ENCODE results near the gene REL.

Gene REL

DNA sequence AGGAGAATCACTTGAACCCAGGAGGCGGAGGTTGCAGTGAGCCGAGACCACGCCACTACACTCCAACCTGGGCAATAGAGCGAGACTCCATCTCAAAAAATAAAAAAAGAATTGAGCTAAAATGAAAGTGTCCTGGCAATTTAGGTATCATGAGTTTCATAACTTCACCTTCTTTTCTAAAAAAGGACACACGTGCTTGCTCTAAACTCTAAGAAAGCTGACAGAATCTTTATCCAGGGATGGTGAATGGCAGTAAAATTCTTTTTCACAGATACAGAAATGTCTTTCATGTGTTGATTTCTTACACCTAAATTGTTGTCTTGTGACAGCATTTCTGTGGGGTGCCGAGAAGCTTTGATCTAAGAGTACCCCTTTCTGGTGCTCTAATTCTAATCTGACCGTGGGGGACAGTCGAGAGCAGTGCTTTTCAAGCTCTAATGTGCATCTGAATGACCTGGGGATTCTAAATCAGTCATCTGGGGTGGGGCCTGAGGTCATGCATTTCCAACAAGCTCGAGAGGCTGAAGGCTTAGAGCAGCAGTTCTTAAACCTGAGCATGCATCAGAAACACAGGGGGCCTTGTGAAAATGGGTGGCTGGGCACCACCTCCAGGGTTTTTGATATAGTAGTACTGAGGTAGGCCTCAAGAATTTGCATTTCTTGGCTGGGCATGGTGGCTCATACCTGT is 42.1 kb upstream of the REL start:
- no peak for DNase-seq (ENCODE audit: extremely low read depth, low read depth)
- TF ChIP-seq, protein P1, sequence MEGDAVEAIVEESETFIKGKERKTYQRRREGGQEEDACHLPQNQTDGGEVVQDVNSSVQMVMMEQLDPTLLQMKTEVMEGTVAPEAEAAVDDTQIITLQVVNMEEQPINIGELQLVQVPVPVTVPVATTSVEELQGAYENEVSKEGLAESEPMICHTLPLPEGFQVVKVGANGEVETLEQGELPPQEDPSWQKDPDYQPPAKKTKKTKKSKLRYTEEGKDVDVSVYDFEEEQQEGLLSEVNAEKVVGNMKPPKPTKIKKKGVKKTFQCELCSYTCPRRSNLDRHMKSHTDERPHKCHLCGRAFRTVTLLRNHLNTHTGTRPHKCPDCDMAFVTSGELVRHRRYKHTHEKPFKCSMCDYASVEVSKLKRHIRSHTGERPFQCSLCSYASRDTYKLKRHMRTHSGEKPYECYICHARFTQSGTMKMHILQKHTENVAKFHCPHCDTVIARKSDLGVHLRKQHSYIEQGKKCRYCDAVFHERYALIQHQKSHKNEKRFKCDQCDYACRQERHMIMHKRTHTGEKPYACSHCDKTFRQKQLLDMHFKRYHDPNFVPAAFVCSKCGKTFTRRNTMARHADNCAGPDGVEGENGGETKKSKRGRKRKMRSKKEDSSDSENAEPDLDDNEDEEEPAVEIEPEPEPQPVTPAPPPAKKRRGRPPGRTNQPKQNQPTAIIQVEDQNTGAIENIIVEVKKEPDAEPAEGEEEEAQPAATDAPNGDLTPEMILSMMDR (IDR thresholded peaks at IDR 0.05; ENCODE audit: low read depth, low read length): no peak

DNA sequence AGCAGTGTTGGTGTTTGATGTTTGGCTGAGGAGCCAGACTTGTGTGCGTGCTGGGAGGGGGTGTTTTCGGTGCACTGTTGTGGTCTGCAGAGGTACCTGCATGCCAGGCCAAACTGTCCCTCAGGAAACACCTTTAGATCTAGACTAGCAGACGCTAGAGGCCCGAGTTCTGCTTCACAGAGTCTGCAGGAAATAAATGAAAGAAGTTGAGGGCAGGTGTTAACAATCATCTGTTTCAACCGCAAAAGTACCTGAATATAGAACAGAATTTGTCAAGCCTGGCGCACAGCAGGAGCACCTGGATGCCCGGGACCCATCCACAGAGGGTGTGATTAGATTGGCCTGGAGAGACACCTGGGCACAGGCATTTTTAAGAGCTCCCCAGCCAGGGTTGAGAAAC is 40.5 kb upstream of the REL start:
- TF ChIP-seq, protein P1 (IDR thresholded peaks at IDR 0.05; ENCODE audit: low read depth, low read length): no peak
- DNase-seq (ENCODE audit: extremely low read depth, low read depth): no peak

DNA sequence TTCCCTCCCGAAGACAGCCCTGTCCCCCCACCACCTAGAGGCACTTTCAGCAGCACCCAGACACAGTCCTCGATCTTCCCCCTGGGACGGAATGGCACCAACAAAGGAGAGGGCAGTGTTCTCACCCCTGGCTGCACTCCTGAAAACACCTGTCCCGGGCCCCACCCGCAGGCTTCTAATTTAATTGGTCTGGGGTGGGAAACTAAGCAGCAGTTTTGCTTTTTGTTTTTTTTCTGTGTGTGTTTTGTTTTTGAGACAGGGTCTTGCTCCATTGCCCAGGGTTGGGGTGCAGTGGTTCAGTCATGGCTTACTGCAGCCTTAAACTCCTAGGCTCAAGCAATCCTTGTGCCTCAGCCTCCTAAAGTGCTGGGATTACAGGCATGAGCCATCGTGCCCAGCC is 38.4 kb upstream of the REL start:
- TF ChIP-seq, protein P1 (IDR thresholded peaks at IDR 0.05; ENCODE audit: low read depth, low read length): no peak
- no peak for DNase-seq (ENCODE audit: extremely low read depth, low read depth)

DNA sequence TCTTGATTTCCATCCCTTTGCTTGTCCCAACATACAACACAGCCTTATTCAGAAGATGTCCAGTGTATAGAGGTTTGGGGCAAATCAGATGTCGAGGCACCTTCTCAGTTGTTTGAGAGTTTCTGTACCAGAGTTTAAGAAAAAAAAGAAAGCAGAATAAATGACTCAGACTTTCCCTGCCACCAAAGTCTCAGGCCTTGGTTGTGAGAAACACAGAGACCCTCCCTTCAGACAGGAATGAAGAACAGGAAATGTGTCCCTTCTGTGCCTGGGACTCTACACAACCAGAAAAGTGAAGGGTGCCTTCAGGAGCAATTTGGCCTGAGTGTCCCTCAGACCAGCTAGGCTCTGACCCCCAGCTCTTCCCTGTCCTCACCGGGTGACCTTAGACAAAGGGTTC is 37.3 kb upstream of the REL start:
- DNase-seq (ENCODE audit: extremely low read depth, low read depth): no peak
- TF ChIP-seq, protein P1 (IDR thresholded peaks at IDR 0.05; ENCODE audit: low read depth, low read length): no peak

DNA sequence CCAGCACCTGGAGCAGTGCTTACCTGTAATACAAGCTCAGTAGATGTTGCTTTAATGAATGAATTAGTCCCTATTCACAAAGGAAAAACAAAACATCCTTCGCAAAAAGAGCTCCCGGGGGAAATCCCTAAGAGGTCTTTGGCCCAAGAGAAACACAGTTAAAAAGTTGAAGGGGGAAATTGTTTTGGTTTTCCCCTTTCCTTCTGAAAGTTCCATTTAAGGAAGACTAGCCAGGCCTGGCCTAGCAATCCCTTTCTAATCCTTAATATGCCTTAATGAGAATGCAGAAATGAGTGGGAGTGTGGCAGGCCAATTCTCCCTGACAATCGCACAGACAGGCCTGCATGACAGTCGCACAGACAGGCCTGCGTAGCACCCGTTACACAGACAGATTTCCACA is 33.5 kb upstream of the REL start:
- TF ChIP-seq, protein P1 (IDR thresholded peaks at IDR 0.05; ENCODE audit: low read depth, low read length): no peak

DNA sequence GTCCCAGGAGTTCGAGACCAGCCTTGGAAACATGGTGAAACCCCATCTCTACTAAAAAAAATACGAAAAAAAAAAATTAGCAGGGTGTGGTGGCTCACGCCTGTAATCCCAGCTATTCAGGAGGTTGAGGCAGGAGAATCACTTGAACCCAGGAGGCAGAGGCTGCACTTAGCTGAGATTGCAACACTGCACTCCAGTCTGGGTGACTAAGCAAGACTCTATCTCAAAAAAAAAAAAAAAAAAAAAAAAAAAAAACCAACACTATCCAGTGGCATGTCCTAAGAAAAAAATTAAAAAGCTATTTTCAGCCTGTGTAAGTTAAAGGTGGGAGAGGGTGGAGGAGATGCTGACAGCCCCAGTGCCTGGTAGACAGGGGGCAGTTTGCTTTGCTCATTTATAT is 32.2 kb upstream of the REL start:
- TF ChIP-seq, protein P1 (IDR thresholded peaks at IDR 0.05; ENCODE audit: low read depth, low read length): no peak
- no peak for DNase-seq (ENCODE audit: extremely low read depth, low read depth)

More for the DNA sequence above, 33.5 kb upstream of the REL start:
- no peak for DNase-seq (ENCODE audit: extremely low read depth, low read depth)

DNA sequence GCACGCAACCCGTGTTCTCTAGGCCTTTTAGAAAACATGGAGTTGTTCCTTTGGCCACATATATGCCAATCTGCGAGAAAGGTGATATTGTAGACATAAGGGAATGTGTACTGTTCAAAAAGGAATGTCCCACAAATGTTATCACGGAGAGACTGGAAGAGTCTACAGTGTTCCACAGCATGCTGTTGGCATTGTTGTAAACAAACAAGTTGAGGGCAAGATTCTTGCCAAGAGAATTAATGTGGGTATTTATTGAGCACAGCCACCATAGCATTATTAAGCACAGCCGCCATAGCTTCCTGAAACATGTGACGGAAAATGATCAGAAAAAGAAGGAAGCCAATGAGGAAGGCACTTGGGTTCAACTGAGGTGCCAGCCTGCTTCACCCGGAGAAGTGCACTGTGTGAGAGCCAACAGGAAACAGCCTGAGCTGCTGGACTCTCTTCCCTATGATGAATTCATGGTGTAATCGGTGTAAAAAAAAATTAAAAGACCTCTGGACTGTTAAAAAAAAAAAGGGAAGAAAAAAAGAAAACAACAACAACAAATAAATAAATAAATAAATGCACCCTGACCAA is 29.0 kb upstream of the REL start:
- no peak for DNase-seq (ENCODE audit: extremely low read depth, low read depth)

More for the DNA sequence above, 29.0 kb upstream of the REL start:
- TF ChIP-seq, protein P1 (IDR thresholded peaks at IDR 0.05; ENCODE audit: low read depth, low read length): no peak
